H1 (cell line): Measurements from ENCODE around the gene FAM98C. TPM values are rescaled to one million over a fixed set of nuclear protein-coding genes. Genes with fewer than 3 reads are reported as not detected.

Experiments used
- CTCF ChIA-PET: fragments of 300-600 bp; sonication (Branson Sonifier 250); formaldehyde crosslinking; loops from one replicate; lab custom pipeline; 2021; ENCODE audit not compliant: partially characterized antibody; lab: Charles Lee
- POLR2A ChIA-PET: fragments of 300-600 bp; sonication (Branson Sonifier 250); formaldehyde crosslinking; loops from one replicate; lab custom pipeline; 2021; ENCODE audit warnings: inconsistent platforms; ENCODE audit not compliant: partially characterized antibody; lab: Charles Lee
- DNase-seq, 2 experiments: peaks; one replicate each; pipeline versions ENCODE4 v3.0.0 to v3.0.0-alpha.2; 2010 to 2022; ENCODE audit warnings: low spot score in 2 of 2, low read depth in 1 of 2, mixed read lengths in 1 of 2
- FAIRE-seq: peaks from 2 replicates; lab custom pipeline; 2011; peaks lifted over from hg19 to GRCh38; lab: Jason Lieb, UNC
- H2AFZ ChIP-seq: 2 replicates; pipeline ENCODE4 v1.8.1; 2012; ENCODE audit warnings: low read length, inconsistent platforms
- H2AK5ac ChIP-seq: 2 replicates; pipeline ENCODE4 v1.6.1; 2013; ENCODE audit warnings: low read depth, low read length
- H2BK120ac ChIP-seq: replicated peaks from 2 replicates; pipeline ENCODE3; 2013; ENCODE audit warnings: low read depth, low read length, inconsistent platforms
- H2BK12ac ChIP-seq: 2 replicates; pipeline ENCODE4 v1.6.1; 2013; ENCODE audit warnings: low read depth, low read length
- H2BK15ac ChIP-seq: 2 replicates; pipeline ENCODE4 v1.6.1; 2013; ENCODE audit warnings: low read length
- H2BK20ac ChIP-seq: 2 replicates; pipeline ENCODE4 v1.6.1; 2013; ENCODE audit warnings: low read length
- H2BK5ac ChIP-seq: 2 replicates; pipeline ENCODE4 v1.6.1; 2013; ENCODE audit warnings: low read depth, low read length
- H3K14ac ChIP-seq: 2 replicates; pipeline ENCODE4 v1.6.1; 2013; ENCODE audit warnings: inconsistent platforms; ENCODE audit not compliant: insufficient read length
- H3K18ac ChIP-seq: 2 replicates; pipeline ENCODE4 v1.6.1; 2013; ENCODE audit warnings: low read length; ENCODE audit errors: extremely low read depth
- H3K23ac ChIP-seq: 2 replicates; pipeline ENCODE4 v1.6.1; 2013; ENCODE audit warnings: inconsistent platforms; ENCODE audit not compliant: insufficient read length
- H3K23me2 ChIP-seq: 2 replicates; pipeline ENCODE4 v1.6.1; 2013; ENCODE audit warnings: low read depth, low read length
- H3K27ac ChIP-seq: 2 replicates; pipeline ENCODE4 v1.6.1; 2011; ENCODE audit warnings: low read depth, low read length, inconsistent platforms
- H3K27me3 ChIP-seq, 4 experiments: replicated peaks in 1 of 4; 1 replicate in 1 of 4; 2 replicates in 3 of 4; pipeline versions ENCODE4 v1.6.1 to v1.8.1; 2011 to 2013; ENCODE audit warnings: low read length in 3 of 4, mild to moderate bottlenecking in 3 of 4, inconsistent platforms in 2 of 4, mixed read lengths in 2 of 4, moderate library complexity in 1 of 4; ENCODE audit not compliant: control insufficient read depth in 3 of 4, insufficient read depth in 3 of 4; ENCODE audit errors: extremely low read depth in 1 of 4
- H3K36me3 ChIP-seq, 4 experiments: 2 replicates each; pipeline versions ENCODE4 v1.6.1 to v1.8.1; 2011 to 2013; ENCODE audit warnings: mild to moderate bottlenecking in 4 of 4, low read length in 3 of 4, moderate library complexity in 2 of 4, control low read depth in 1 of 4, inconsistent platforms in 1 of 4; ENCODE audit not compliant: insufficient read depth in 4 of 4, control insufficient read depth in 2 of 4
- H3K4ac ChIP-seq: replicated peaks from 2 replicates; pipeline ENCODE3; 2013; ENCODE audit warnings: low read length, low read depth, mixed read lengths, inconsistent platforms; ENCODE audit not compliant: insufficient read length
- H3K4me1 ChIP-seq, 4 experiments: replicated peaks in 1 of 4; 1 replicate in 1 of 4; 2 replicates in 3 of 4; pipeline versions ENCODE4 v1.6.1 to v1.8.1; 2011 to 2013; ENCODE audit warnings: low read length in 3 of 4, inconsistent platforms in 2 of 4, mixed read lengths in 1 of 4; ENCODE audit not compliant: insufficient read depth in 4 of 4, control insufficient read depth in 3 of 4
- H3K4me2 ChIP-seq, 2 experiments: 2 replicates each; pipeline versions ENCODE4 v1.6.1 to v1.8.1; 2011 to 2013; ENCODE audit warnings: low read depth in 2 of 2, low read length in 2 of 2, control low read depth in 1 of 2, inconsistent platforms in 1 of 2, mild to moderate bottlenecking in 1 of 2; ENCODE audit not compliant: insufficient read depth in 1 of 2
- H3K4me3 ChIP-seq, 4 experiments: fragments of 200-600, 300-600 bp in 1 of 4; sonication (generic), shearing (Covaris generic), sonication (Bioruptor Twin) in 1 of 4; 2 replicates each; pipeline versions ENCODE4 v1.5.1 to v1.8.1; 2011 to 2016; ENCODE audit warnings: low read length in 4 of 4, low read depth in 3 of 4, control low read depth in 2 of 4, inconsistent platforms in 2 of 4, mild to moderate bottlenecking in 2 of 4, mixed read lengths in 1 of 4, moderate library complexity in 1 of 4; ENCODE audit not compliant: insufficient read depth in 2 of 4; ENCODE audit errors: extremely low read depth in 1 of 4
- H3K56ac ChIP-seq: replicated peaks from 2 replicates; pipeline ENCODE3; 2013; ENCODE audit warnings: low read depth, mild to moderate bottlenecking, mixed read lengths, low read length, inconsistent platforms; ENCODE audit not compliant: insufficient read length
- H3K79me1 ChIP-seq: 2 replicates; pipeline ENCODE4 v1.6.1; 2013; ENCODE audit warnings: low read depth, low read length, control low read depth
- H3K79me2 ChIP-seq, 2 experiments: 2 replicates each; pipeline versions ENCODE4 v1.6.1 to v1.8.1; 2012 to 2013; ENCODE audit warnings: low read length in 2 of 2, mild to moderate bottlenecking in 2 of 2, inconsistent platforms in 1 of 2; ENCODE audit not compliant: insufficient read depth in 2 of 2, control insufficient read depth in 1 of 2
- H3K9ac ChIP-seq, 4 experiments: replicated peaks in 1 of 4; 1 replicate in 1 of 4; 2 replicates in 3 of 4; pipeline versions ENCODE4 v1.6.1 to v1.8.1; 2011 to 2013; ENCODE audit warnings: low read depth in 3 of 4, low read length in 3 of 4, control low read depth in 2 of 4, mild to moderate bottlenecking in 2 of 4, moderate library complexity in 2 of 4, inconsistent platforms in 1 of 4; ENCODE audit errors: extremely low read depth in 1 of 4
- H3K9me3 ChIP-seq, 2 experiments: 2 replicates each; pipeline versions ENCODE4 v1.6.1 to v1.8.1; 2012 to 2013; ENCODE audit warnings: mild to moderate bottlenecking in 2 of 2, moderate library complexity in 2 of 2, control low read depth in 1 of 2, inconsistent platforms in 1 of 2, low read depth in 1 of 2, low read length in 1 of 2, mixed read lengths in 1 of 2; ENCODE audit not compliant: insufficient read depth in 2 of 2
- H4K20me1 ChIP-seq, 2 experiments: replicated peaks in 1 of 2; 2 replicates each; pipeline versions ENCODE3 to v1.8.1; 2011 to 2013; ENCODE audit warnings: inconsistent platforms in 2 of 2, low read length in 2 of 2, mild to moderate bottlenecking in 1 of 2; ENCODE audit not compliant: insufficient read depth in 2 of 2, control insufficient read depth in 1 of 2
- H4K5ac ChIP-seq: 2 replicates; pipeline ENCODE4 v1.6.1; 2013; ENCODE audit warnings: low read length, low read depth, mixed read lengths, inconsistent platforms; ENCODE audit not compliant: insufficient read length
- H4K8ac ChIP-seq: 2 replicates; pipeline ENCODE4 v1.8.0; 2013; ENCODE audit warnings: mild to moderate bottlenecking, moderate library complexity, low read length, inconsistent platforms; ENCODE audit not compliant: insufficient read depth; ENCODE audit errors: extremely low read depth
- H4K91ac ChIP-seq: replicated peaks from 2 replicates; pipeline ENCODE3; 2013; ENCODE audit warnings: low read length, mixed read lengths, inconsistent platforms; ENCODE audit not compliant: insufficient read length
- BACH1 ChIP-seq: IDR thresholded peaks from 2 replicates; pipeline ENCODE4 v1.6.1; 2012; ENCODE audit warnings: low read length, improper control_type of control experiment
- CHD2 ChIP-seq: IDR thresholded peaks from 2 replicates; pipeline ENCODE4 v1.6.1; 2012; ENCODE audit warnings: low read length, improper control_type of control experiment
- EZH2 ChIP-seq: fragments of 200-600 bp; sonication (generic); IDR thresholded peaks from 2 replicates; pipeline ENCODE4 v1.7.1; 2012; ENCODE audit warnings: low read depth, mild to moderate bottlenecking, moderate library complexity, low read length, inconsistent platforms; ENCODE audit not compliant: severe bottlenecking
- KDM1A ChIP-seq: fragments of 200-600, 300-600 bp; sonication (generic); IDR thresholded peaks from 2 replicates; pipeline ENCODE4 v1.7.1; 2016; ENCODE audit warnings: mild to moderate bottlenecking, low read length, borderline replicate concordance
- MAFK ChIP-seq: IDR thresholded peaks from 2 replicates; pipeline ENCODE4 v1.6.1; 2012; ENCODE audit warnings: low read depth, mild to moderate bottlenecking, improper control_type of control experiment, low read length
- RXRA ChIP-seq: IDR thresholded peaks from 2 replicates; pipeline ENCODE4 v1.6.1; 2011; ENCODE audit warnings: low read depth, mild to moderate bottlenecking, low read length, moderate library complexity; ENCODE audit not compliant: insufficient read depth
- WGBS, 2 experiments: shearing (Covaris generic) in 1 of 2; methylation state at CpG; one replicate each; pipeline versions ENCODE4 v1.1.6 to v1.1.7; 2013 to 2015; ENCODE audit warnings: low lambda C conversion rate in 2 of 2, mixed read lengths in 2 of 2, inconsistent platforms in 1 of 2, low coverage in 1 of 2, missing lambda C conversion rate in 1 of 2; ENCODE audit not compliant: insufficient replicate concordance in 2 of 2, insufficient coverage in 1 of 2, insufficient read length in 1 of 2; ENCODE audit errors: extremely low coverage in 1 of 2, missing lambda C conversion rate in 1 of 2; 5-methylcytosine and 5-hydroxymethylcytosine counted together
- polyA plus RNA-seq, 7 experiments: library from polyadenylated mRNA; depleted of rRNA in 3 of 7; stranded (reverse) in 5 of 7; unstranded in 2 of 7; fragments of >200 nt in 5 of 7; fragments of 200-250 nt in 2 of 7; gene quantifications; 1 replicate in 5 of 7; 2 replicates in 1 of 7; 4 replicates in 1 of 7; pipeline versions ENCODE4 v1.2.1 to v1.2.3, GENCODE V29; 2011 to 2013; ENCODE audit warnings: missing spikeins in 2 of 7, mixed read lengths in 2 of 7
- total RNA-seq: library from RNA; stranded (reverse); fragmentation: NEBNext Ultra II Directional; extraction: Animal tissue kit (Norgen Biotek cat#: 25700); gene quantifications from 2 replicates; pipeline ENCODE4 v1.2.1, GENCODE V29; 2021

FAM98C gene
- total and polyA plus RNA-seq, 2 of the 8 experiments (the other 6 are each of a cell fraction or from before 2014, with no cell fraction given): 6.1 to 9.4 TPM

- TF ChIP-seq EZH2 (no peak), RXRA (no peak), BACH1 (no peak), MAFK (no peak), KDM1A (no peak), CHD2 (no peak)
- H4K8ac ChIP-seq: no peak overlapping the region
- no peak overlapping the region for H3K23ac ChIP-seq
- no peaks in the 10 kb centered on the region for H4K20me1 ChIP-seq
- 83% methylated on average over 3 of the region's 5 CpGs; no CpG with 5 or more reads in 1 of the 2 experiments for WGBS, 2 experiments
- peaks cover 4 to 8% (median 8%) of the 10 kb centered on the region in 4 experiments; a peak in 6 of 7 replicates for H3K4me1 ChIP-seq
- H3K79me2 ChIP-seq: no peaks in the 10 kb centered on the region
- no peak overlapping the region for H3K4me3 ChIP-seq
- H3K23me2 ChIP-seq: no peaks in the 10 kb centered on the region; the same call in 1 of the 2 replicates
- no peaks in the 10 kb centered on the region for H3K27me3 ChIP-seq
- no peak overlapping the region for H2BK5ac ChIP-seq
- no peak overlapping the region for H2AFZ ChIP-seq
- H3K79me1 ChIP-seq: no peaks in the 10 kb centered on the region
- DNase-seq (no peak), FAIRE-seq (no peak)
- CTCF ChIA-PET: interaction anchor here (0.6 to 3.2 kb wide), 7 partner anchors 10 to 491 kb away, joined by 3 to 10 read pairs (median 4); partner anchors contain the start of gene FAM98C
- H3K14ac ChIP-seq: no peak overlapping the region
- no peaks in the 10 kb centered on the region for H3K36me3 ChIP-seq
- H3K27ac ChIP-seq: no peak overlapping the region
- no peak overlapping the region for H3K4me2 ChIP-seq
- no peaks in the 10 kb centered on the region for H3K9me3 ChIP-seq
- H4K5ac ChIP-seq: no peak overlapping the region
- no peak overlapping the region for H2BK20ac ChIP-seq
- H3K18ac ChIP-seq: no peak overlapping the region
- H3K9ac ChIP-seq: no peak overlapping the region
- H2BK120ac ChIP-seq: no peak overlapping the region
- H2BK12ac ChIP-seq: peak overlapping the region; percentile 68; the same call in 1 of the 2 replicates
- H3K56ac ChIP-seq: no peak overlapping the region
- no peak overlapping the region for H2AK5ac ChIP-seq
- no peak overlapping the region for H2BK15ac ChIP-seq
- no peak overlapping the region for H4K91ac ChIP-seq
- no peak overlapping the region for H3K4ac ChIP-seq
- POLR2A ChIA-PET: interaction anchor here (0.9 to 1.2 kb wide), 3 partner anchors 11 to 160 kb away, joined by 3 to 5 read pairs (median 4); no protein-coding TSS in a partner anchor
Observed at GRCh38 chr19:38424272-38424671, 21.4 kb downstream of the FAM98C start.
